ENCODE measurements around the gene LRRC53.

GRCh38 chr1:74528123-74528522, 15.7 kb upstream of the LRRC53 start:
- TF ChIP-seq BHLHE40 (IDR thresholded peaks at IDR 0.05; ENCODE audit: low read length) (no peak), ADNP (tag; IDR thresholded peaks at IDR 0.05) (no peak), ZNF407 (IDR thresholded peaks at IDR 0.05; ENCODE audit: low read depth) (no peak), ZNF274 (IDR thresholded peaks at IDR 0.05; ENCODE audit: borderline replicate concordance, low read depth, low read length) (no peak), CTCF (IDR thresholded peaks at IDR 0.05 in 2 of 3, conservative IDR thresholded peaks at IDR 0.05 in 1 of 3; ENCODE audit: insufficient read depth in 2 of 3, low read depth in 1 of 3, low read length in 3 of 3) (no peak), SP1 (CRISPR knock-in tag; IDR thresholded peaks at IDR 0.05) (no peak), ZC3H11A (IDR thresholded peaks at IDR 0.05; ENCODE audit: low read depth, low read length) (no peak), RHOXF2B (CRISPR knock-in tag; conservative IDR thresholded peaks at IDR 0.05) (no peak), BRCA1 (IDR thresholded peaks at IDR 0.05) (no peak), BRCA1 (CRISPR knock-in tag; IDR thresholded peaks at IDR 0.05) (no peak)
